ENCODE measurements around the gene ATP6V0A1.

Gene ATP6V0A1

DNA sequence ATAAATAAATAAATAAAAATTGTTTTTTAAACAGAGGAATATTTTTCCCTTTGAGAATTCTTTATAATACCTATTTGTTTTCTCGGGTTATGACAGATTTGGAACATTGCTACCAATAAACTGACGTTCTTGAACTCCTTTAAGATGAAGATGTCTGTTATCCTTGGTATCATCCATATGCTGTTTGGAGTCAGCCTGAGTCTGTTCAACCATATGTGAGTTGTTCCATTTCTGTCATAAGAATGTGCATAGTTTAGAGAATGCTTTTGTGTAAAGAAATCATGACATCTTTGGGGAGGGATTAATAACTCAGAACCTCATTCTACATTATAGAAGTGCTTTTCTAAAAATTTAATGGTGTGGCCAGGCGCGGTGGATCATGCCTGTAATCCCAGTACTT lies 40.1 kb downstream of the ATP6V0A1 start:
- Histone ChIP-seq H3K4me3 (replicated peaks; ENCODE audit: insufficient read depth, low read length) (no peak overlapping the region), H3K27ac (replicated peaks) (no peak overlapping the region), H3K27me3 (ENCODE audit: insufficient read depth, poor library complexity, severe bottlenecking) (no peaks in the 10 kb centered on the region)
- TF ChIP-seq GABPA (IDR thresholded peaks at IDR 0.05; ENCODE audit: low read depth) (no peak), SPI1 (IDR thresholded peaks at IDR 0.05; ENCODE audit: borderline replicate concordance, low read depth) (no peak), POLR2AphosphoS5 (IDR thresholded peaks at IDR 0.05; ENCODE audit: low read depth) (no peak)
- TF ChIP-seq, protein P1, sequence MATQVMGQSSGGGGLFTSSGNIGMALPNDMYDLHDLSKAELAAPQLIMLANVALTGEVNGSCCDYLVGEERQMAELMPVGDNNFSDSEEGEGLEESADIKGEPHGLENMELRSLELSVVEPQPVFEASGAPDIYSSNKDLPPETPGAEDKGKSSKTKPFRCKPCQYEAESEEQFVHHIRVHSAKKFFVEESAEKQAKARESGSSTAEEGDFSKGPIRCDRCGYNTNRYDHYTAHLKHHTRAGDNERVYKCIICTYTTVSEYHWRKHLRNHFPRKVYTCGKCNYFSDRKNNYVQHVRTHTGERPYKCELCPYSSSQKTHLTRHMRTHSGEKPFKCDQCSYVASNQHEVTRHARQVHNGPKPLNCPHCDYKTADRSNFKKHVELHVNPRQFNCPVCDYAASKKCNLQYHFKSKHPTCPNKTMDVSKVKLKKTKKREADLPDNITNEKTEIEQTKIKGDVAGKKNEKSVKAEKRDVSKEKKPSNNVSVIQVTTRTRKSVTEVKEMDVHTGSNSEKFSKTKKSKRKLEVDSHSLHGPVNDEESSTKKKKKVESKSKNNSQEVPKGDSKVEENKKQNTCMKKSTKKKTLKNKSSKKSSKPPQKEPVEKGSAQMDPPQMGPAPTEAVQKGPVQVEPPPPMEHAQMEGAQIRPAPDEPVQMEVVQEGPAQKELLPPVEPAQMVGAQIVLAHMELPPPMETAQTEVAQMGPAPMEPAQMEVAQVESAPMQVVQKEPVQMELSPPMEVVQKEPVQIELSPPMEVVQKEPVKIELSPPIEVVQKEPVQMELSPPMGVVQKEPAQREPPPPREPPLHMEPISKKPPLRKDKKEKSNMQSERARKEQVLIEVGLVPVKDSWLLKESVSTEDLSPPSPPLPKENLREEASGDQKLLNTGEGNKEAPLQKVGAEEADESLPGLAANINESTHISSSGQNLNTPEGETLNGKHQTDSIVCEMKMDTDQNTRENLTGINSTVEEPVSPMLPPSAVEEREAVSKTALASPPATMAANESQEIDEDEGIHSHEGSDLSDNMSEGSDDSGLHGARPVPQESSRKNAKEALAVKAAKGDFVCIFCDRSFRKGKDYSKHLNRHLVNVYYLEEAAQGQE (IDR thresholded peaks at IDR 0.05; ENCODE audit: insufficient replicate concordance, low read depth), result no peak
- TF ChIP-seq, protein P2, sequence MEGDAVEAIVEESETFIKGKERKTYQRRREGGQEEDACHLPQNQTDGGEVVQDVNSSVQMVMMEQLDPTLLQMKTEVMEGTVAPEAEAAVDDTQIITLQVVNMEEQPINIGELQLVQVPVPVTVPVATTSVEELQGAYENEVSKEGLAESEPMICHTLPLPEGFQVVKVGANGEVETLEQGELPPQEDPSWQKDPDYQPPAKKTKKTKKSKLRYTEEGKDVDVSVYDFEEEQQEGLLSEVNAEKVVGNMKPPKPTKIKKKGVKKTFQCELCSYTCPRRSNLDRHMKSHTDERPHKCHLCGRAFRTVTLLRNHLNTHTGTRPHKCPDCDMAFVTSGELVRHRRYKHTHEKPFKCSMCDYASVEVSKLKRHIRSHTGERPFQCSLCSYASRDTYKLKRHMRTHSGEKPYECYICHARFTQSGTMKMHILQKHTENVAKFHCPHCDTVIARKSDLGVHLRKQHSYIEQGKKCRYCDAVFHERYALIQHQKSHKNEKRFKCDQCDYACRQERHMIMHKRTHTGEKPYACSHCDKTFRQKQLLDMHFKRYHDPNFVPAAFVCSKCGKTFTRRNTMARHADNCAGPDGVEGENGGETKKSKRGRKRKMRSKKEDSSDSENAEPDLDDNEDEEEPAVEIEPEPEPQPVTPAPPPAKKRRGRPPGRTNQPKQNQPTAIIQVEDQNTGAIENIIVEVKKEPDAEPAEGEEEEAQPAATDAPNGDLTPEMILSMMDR (IDR thresholded peaks at IDR 0.05; ENCODE audit: insufficient read depth, low read length), result no peak
- no peak for DNase-seq (ENCODE audit: low read depth in 1 of 2, low spot score in 1 of 2)

DNA sequence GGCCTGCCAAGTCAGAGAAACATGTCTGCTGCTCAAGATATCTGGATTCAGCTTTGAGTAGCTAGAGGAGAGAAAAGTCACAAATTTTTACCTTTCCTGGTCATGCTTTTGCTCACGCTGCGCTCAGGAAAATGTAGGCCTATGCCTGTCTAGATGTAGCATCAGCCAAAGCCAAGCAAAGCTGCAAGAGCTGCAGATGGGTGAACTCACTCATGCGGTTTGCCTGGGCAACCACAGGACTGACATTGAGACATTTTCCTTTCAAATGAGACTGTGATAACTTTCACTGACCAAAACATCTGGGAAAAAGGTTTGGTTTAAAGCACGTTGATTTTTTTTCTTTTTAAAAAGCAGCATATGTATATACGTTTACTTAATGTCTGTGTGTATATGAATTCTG lies 43.4 kb downstream of the ATP6V0A1 start:
- no peak overlapping the region for H3K4me3 ChIP-seq (replicated peaks; ENCODE audit: insufficient read depth, low read length)
- TF ChIP-seq POLR2AphosphoS5 (IDR thresholded peaks at IDR 0.05; ENCODE audit: low read depth) (no peak), GABPA (IDR thresholded peaks at IDR 0.05; ENCODE audit: low read depth) (no peak), SPI1 (IDR thresholded peaks at IDR 0.05; ENCODE audit: borderline replicate concordance, low read depth) (no peak)
- TF ChIP-seq, protein P2 (IDR thresholded peaks at IDR 0.05; ENCODE audit: insufficient read depth, low read length), result no peak
- TF ChIP-seq, protein P1 (IDR thresholded peaks at IDR 0.05; ENCODE audit: insufficient replicate concordance, low read depth), result no peak
- no peak overlapping the region for H3K27ac ChIP-seq (replicated peaks)
- DNase-seq (ENCODE audit: low read depth in 1 of 2, low spot score in 1 of 2), result no peak
- no peaks in the 10 kb centered on the region for H3K27me3 ChIP-seq (ENCODE audit: insufficient read depth, poor library complexity, severe bottlenecking)

DNA sequence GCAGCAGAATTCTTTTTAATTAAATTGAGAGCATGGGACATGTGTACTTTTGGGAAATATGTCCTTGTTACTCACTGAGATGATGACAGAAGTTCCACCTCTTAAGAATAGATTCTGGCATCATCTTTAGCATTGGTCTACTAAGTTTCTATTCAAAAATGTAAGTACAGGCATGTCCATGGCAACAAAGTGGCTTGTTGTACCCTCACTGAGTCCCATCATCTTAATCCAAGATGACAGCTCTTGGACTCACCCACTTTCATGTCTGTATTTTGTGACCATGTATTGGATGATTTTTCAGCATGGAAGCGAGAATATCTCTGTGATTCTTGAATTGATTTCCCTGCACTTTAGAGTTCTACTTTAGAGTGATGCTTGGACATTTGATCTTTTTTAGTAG lies 44.2 kb downstream of the ATP6V0A1 start:
- Histone ChIP-seq H3K4me3 (replicated peaks; ENCODE audit: insufficient read depth, low read length) (no peak overlapping the region), H3K27ac (replicated peaks) (no peak overlapping the region), H3K27me3 (ENCODE audit: insufficient read depth, poor library complexity, severe bottlenecking) (no peaks in the 10 kb centered on the region)
- no peak for DNase-seq (ENCODE audit: low read depth in 1 of 2, low spot score in 1 of 2)
- TF ChIP-seq, protein P1 (IDR thresholded peaks at IDR 0.05; ENCODE audit: insufficient replicate concordance, low read depth), result no peak
- TF ChIP-seq GABPA (IDR thresholded peaks at IDR 0.05; ENCODE audit: low read depth) (no peak), SPI1 (IDR thresholded peaks at IDR 0.05; ENCODE audit: borderline replicate concordance, low read depth) (no peak), POLR2AphosphoS5 (IDR thresholded peaks at IDR 0.05; ENCODE audit: low read depth) (no peak)
- TF ChIP-seq, protein P2 (IDR thresholded peaks at IDR 0.05; ENCODE audit: insufficient read depth, low read length), result no peak
